BLaER1 treated with 17β-estradiol and CSF1 and Interleukin-3, amounts not matched to agents 10 nM and 100 nM (cell line): ENCODE measurements around the gene ROBO2.

Experiments
- H3K27ac ChIP-seq, 11 experiments: shearing (Covaris generic); formaldehyde crosslinking; 2 replicates each; pipeline ENCODE4 v1.8.1; 2022
- H3K27me3 ChIP-seq, 11 experiments: shearing (Covaris generic); formaldehyde crosslinking; 2 replicates each; pipeline ENCODE4 v1.8.1; 2022
- H3K36me3 ChIP-seq, 11 experiments: shearing (Covaris generic); formaldehyde crosslinking; 2 replicates each; pipeline ENCODE4 v1.8.1; 2022
- H3K4me1 ChIP-seq, 10 experiments: shearing (Covaris generic); formaldehyde crosslinking; 2 replicates each; pipeline ENCODE4 v1.8.1; 2022
- H3K4me2 ChIP-seq, 11 experiments: shearing (Covaris generic); formaldehyde crosslinking; 2 replicates each; pipeline ENCODE4 v1.8.1; 2022
- H3K4me3 ChIP-seq, 10 experiments: shearing (Covaris generic); formaldehyde crosslinking; 2 replicates each; pipeline ENCODE4 v1.8.1; 2022
- H3K9ac ChIP-seq, 11 experiments: shearing (Covaris generic); formaldehyde crosslinking; 2 replicates each; pipeline ENCODE4 v1.8.1; 2022
- H3K9me3 ChIP-seq, 11 experiments: shearing (Covaris generic); formaldehyde crosslinking; replicated peaks in 1 of 11; 2 replicates each; pipeline ENCODE4 v1.8.1; 2022
- H4K20me1 ChIP-seq, 11 experiments: shearing (Covaris generic); formaldehyde crosslinking; 2 replicates each; pipeline ENCODE4 v1.8.1; 2022
- Cebpa-rat ChIP-seq, 11 experiments: shearing (Covaris generic); IDR thresholded peaks; 2 replicates each; pipeline ENCODE4 v1.8.1; 2022

Gene ROBO2

DNA sequence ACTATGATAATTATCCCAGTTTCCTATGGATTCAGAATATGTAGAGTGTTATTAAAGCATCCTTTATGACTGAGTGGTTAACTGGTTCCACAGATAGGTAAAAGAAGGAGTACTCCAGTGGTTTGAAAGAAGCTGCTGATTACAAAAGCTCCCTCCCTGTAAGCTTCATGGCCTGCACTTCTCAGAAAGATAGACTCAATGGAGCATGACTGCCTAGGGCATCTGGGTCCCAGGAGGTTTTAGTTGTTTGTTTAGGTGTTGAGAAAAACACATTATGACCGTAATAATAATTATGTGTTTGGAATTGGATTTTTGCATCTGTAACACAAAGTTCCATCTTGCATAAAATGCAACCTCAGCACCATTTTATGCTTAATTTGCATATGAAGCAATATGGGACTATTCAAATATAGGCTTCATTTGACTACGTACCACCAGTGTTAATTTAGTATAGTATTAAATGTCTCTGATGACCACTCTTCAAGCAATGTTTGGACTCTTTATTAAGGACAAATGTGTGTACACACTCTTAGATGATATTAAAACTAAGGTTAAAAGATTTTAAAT, 121.1 kb downstream of the ROBO2 start:
- Histone ChIP-seq H3K27ac (no peak overlapping the region), H4K20me1 (no peaks in the 10 kb centered on the region), H3K4me2 (peak overlapping the region in 3 of 11 experiments; percentile 7 to 33 (median 16); a peak in 2 of 22 replicates), H3K27me3 (no peaks in the 10 kb centered on the region), H3K4me1 (peaks cover 0 to 7% (median 0%) of the 10 kb centered on the region in 10 experiments; a peak in 7 of 20 replicates), H3K36me3 (no peaks in the 10 kb centered on the region), H3K9me3 (no peaks in the 10 kb centered on the region), H3K9ac (no peak overlapping the region), H3K4me3 (no peak overlapping the region)
- TF ChIP-seq Cebpa-rat (IDR thresholded peaks at IDR 0.05): no peak

DNA sequence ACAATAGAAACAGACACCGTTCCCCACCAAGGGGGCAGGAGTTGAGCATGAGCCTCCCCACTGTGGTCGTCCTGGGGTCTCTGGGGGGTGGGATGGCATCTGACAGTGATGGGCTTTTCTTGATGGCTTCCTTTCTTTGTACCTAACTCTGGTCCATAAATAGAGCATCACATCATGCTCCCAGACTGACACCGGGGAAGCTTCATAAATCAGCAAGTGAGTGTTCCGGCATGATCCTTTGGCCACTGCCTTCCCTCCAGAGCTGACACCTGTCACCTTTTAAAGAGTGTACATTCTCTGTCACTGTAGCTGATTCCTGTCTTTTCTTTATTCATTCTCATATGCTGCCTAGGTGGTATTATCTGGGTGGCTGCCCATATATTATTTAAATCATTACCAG, 129.9 kb downstream of the ROBO2 start:
- Histone ChIP-seq H3K36me3 (no peaks in the 10 kb centered on the region), H3K4me3 (no peak overlapping the region), H3K4me1 (no peaks in the 10 kb centered on the region), H3K9ac (no peak overlapping the region), H4K20me1 (no peaks in the 10 kb centered on the region), H3K9me3 (no peaks in the 10 kb centered on the region), H3K4me2 (no peak overlapping the region), H3K27ac (no peak overlapping the region), H3K27me3 (no peaks in the 10 kb centered on the region)
- no peak for TF ChIP-seq Cebpa-rat (IDR thresholded peaks at IDR 0.05)

DNA sequence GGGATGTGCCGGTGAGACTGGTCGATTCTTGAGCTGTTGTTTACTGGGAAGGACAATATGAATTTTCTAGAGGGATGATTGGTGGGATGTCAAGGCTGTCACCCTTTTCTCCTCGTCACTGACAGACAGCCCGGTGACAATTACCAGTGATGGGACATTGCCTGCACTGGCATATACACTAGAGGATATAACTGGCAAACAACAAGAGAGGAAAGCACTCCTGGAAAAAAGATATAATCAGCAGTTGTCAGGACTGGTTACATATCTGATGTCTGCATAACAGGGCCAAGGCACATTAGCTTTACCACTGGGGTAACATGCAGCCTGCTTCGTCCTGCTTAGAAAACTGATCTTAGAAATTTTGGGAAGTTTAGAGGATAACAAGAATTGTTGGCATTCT, 131.1 kb downstream of the ROBO2 start:
- Histone ChIP-seq H3K9ac (no peak overlapping the region), H3K4me2 (no peak overlapping the region), H3K27ac (no peak overlapping the region), H3K4me1 (peaks cover 0 to 4% (median 0%) of the 10 kb centered on the region in 10 experiments; a peak in 1 of 20 replicates), H3K9me3 (no peaks in the 10 kb centered on the region), H3K4me3 (no peak overlapping the region), H3K27me3 (no peaks in the 10 kb centered on the region), H3K36me3 (no peaks in the 10 kb centered on the region), H4K20me1 (no peaks in the 10 kb centered on the region)
- no peak for TF ChIP-seq Cebpa-rat (IDR thresholded peaks at IDR 0.05)

DNA sequence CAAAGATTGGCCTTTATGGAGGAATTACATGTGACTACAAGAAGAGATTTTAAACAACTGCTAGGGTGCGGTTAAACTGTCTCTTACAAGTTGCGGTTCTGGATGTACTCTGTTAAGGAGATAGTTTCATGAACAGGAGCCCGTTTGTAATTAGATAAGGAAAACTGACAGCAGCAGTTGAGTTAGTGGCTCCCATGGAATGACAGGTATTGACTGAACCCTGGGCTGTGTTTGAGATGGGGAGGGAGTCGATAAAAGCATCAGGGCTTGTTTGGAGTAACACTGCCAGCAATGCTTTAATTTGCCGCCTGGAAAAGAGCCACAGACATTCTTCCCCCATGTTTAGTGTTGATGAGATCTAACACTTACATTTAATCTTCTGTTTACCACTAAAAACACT, 139.9 kb downstream of the ROBO2 start:
- no peaks in the 10 kb centered on the region for H3K36me3 ChIP-seq
- no peaks in the 10 kb centered on the region for H3K27me3 ChIP-seq
- H4K20me1 ChIP-seq: no peaks in the 10 kb centered on the region
- H3K4me3 ChIP-seq: no peak overlapping the region
- peak overlapping the region in 2 of 11 experiments; percentile 5 to 46; a peak in 2 of 22 replicates for H3K27ac ChIP-seq
- H3K4me2 ChIP-seq: peak overlapping the region in 2 of 11 experiments; percentile 62 to 65; a peak in 4 of 22 replicates
- H3K4me1 ChIP-seq: peaks cover 0 to 28% (median 0%) of the 10 kb centered on the region in 10 experiments; a peak in 5 of 20 replicates
- no peak for TF ChIP-seq Cebpa-rat (IDR thresholded peaks at IDR 0.05)
- H3K9me3 ChIP-seq: no peaks in the 10 kb centered on the region
- no peak overlapping the region for H3K9ac ChIP-seq

DNA sequence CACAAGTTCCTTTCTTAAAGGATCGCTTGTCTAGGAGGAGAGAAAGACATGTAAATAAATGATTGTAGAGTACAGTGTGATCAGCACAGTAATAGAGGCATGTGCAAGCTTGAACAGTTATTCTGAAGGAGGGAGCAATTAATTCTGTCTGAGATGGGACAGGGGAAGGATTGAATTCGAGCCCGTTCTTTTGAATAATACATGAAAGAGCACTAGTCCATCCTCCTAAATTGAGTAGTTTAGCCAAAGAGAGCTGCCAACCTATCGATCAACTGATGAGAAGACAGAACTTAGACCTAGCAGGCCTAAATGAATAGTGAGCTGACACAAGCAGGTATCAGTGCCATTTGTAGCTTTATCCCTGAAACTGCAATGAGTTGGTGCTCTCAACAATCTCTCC, 142.4 kb downstream of the ROBO2 start:
- no peak overlapping the region for H3K9ac ChIP-seq
- H4K20me1 ChIP-seq: no peaks in the 10 kb centered on the region
- H3K27me3 ChIP-seq: no peaks in the 10 kb centered on the region
- no peak overlapping the region for H3K4me2 ChIP-seq
- H3K9me3 ChIP-seq: no peaks in the 10 kb centered on the region; a peak in 1 of 22 replicates
- peaks cover 0 to 48% (median 0%) of the 10 kb centered on the region in 10 experiments; a peak in 7 of 20 replicates for H3K4me1 ChIP-seq
- TF ChIP-seq Cebpa-rat (IDR thresholded peaks at IDR 0.05): no peak
- H3K36me3 ChIP-seq: no peaks in the 10 kb centered on the region
- H3K27ac ChIP-seq: no peak overlapping the region
- no peak overlapping the region for H3K4me3 ChIP-seq

DNA sequence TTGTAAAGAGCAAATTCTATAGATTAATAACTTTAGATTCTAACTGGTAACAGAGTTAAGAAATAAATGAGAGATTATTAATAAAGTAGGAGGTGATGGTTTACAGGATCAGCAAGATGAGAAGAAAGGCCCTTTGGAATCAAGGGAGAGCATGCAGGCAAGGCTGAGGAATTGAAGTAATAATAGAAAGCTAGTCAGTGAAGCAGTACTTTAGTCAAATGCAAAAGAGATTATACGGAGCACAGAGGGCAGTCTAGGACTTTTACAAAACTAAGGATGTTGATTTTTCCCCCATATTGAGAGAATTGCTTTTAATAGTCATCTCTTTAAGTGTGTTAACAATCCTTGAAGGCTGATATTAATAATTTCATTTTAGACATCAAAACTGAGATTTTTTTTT, 146.4 kb downstream of the ROBO2 start:
- Histone ChIP-seq H3K27ac (peak overlapping the region in 8 of 11 experiments; percentile 1 to 81 (median 62); a peak in 11 of 22 replicates), H3K4me1 (peaks cover 0 to 61% (median 0%) of the 10 kb centered on the region in 10 experiments; a peak in 7 of 20 replicates), H3K36me3 (no peaks in the 10 kb centered on the region), H3K9me3 (no peaks in the 10 kb centered on the region; a peak in 1 of 22 replicates), H3K9ac (peak overlapping the region in 4 of 11 experiments; percentile 16 to 32 (median 29); a peak in 3 of 22 replicates), H3K4me3 (peak overlapping the region in 1 of 10 experiments; percentile 0; a peak in 1 of 20 replicates), H3K4me2 (peak overlapping the region in 7 of 11 experiments; percentile 21 to 70 (median 39); a peak in 10 of 22 replicates), H4K20me1 (no peaks in the 10 kb centered on the region), H3K27me3 (no peaks in the 10 kb centered on the region)
- no peak for TF ChIP-seq Cebpa-rat (IDR thresholded peaks at IDR 0.05)

DNA sequence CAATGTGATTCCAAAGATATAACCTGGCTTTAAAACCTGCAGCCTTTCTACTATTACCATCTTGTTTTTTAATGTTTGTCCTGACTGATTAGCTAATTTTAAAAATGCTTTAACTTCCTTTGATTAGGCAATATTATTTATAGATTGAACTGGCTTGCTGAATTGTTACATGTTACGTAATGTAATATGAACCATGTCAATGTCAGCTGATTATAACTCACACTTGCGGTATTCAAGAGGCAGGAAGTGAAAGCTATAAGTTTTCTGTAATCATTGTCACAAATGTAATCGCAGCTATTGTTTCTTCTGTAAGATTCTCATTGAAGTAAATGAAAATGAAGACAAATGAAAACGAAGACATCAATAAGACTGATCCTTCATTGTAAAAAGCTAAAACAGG, 146.8 kb downstream of the ROBO2 start:
- H3K4me1 ChIP-seq: peaks cover 0 to 64% (median 0%) of the 10 kb centered on the region in 10 experiments; a peak in 7 of 20 replicates
- peak overlapping the region in 1 of 10 experiments; percentile 0; a peak in 1 of 20 replicates for H3K4me3 ChIP-seq
- H3K9me3 ChIP-seq: no peaks in the 10 kb centered on the region; a peak in 1 of 22 replicates
- H3K27me3 ChIP-seq: no peaks in the 10 kb centered on the region
- no peaks in the 10 kb centered on the region for H3K36me3 ChIP-seq
- peak overlapping the region in 4 of 11 experiments; percentile 16 to 32 (median 29); a peak in 3 of 22 replicates for H3K9ac ChIP-seq
- H3K4me2 ChIP-seq: peak overlapping the region in 7 of 11 experiments; percentile 21 to 70 (median 39); a peak in 10 of 22 replicates
- TF ChIP-seq Cebpa-rat (IDR thresholded peaks at IDR 0.05): peak in 3 of 11 experiments; percentile 12 to 66 (median 60); a peak in 4 of 22 replicates
- H3K27ac ChIP-seq: peak overlapping the region in 6 of 11 experiments; percentile 50 to 81 (median 67); a peak in 10 of 22 replicates
- H4K20me1 ChIP-seq: no peaks in the 10 kb centered on the region

DNA sequence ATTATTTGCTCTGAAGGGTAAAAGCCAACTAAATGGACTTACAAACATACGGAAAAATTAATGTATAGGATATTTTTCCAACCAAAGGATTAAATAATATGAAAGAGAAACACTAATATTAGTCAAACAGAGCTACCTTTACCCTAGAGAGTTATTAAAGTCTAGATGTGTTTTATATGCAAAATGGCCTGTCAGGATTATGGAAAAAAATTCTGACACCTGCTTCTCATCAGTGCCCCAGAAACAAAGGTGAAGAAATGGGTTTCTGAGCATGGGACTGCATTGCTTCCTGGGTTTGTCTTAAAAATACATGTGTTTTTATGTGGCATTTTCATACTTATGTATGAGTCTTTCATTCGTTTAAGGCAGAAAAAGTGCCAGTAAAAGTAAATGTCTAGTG, 148.3 kb downstream of the ROBO2 start:
- Histone ChIP-seq H3K9ac (no peak overlapping the region), H3K36me3 (no peaks in the 10 kb centered on the region), H4K20me1 (no peaks in the 10 kb centered on the region), H3K27me3 (no peaks in the 10 kb centered on the region), H3K9me3 (no peaks in the 10 kb centered on the region; a peak in 1 of 22 replicates), H3K4me1 (peaks cover 0 to 66% (median 0%) of the 10 kb centered on the region in 10 experiments; a peak in 7 of 20 replicates), H3K27ac (peak overlapping the region in 1 of 11 experiments; percentile 81; a peak in 2 of 22 replicates), H3K4me3 (no peak overlapping the region), H3K4me2 (peak overlapping the region in 2 of 11 experiments; percentile 7 to 45; a peak in 2 of 22 replicates)
- no peak for TF ChIP-seq Cebpa-rat (IDR thresholded peaks at IDR 0.05)

DNA sequence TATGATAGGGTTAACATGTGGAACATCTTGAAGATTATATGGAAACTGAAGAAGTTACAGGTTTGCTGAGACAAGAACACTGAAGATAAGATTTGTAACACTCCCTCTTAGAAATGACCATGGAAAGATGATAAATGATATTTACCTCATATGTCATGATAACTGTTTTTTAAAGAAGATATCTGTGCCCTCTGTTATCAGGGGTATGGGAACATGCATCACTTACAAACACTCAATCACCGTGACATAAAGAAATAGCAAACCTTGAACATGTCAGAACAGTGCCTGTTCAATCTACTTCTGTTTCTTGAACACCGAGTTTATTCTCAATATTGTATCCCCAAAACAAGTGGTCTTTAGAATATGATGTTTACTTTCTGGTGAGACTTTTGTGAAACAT, 149.4 kb downstream of the ROBO2 start:
- H4K20me1 ChIP-seq: no peaks in the 10 kb centered on the region
- TF ChIP-seq Cebpa-rat (IDR thresholded peaks at IDR 0.05): no peak
- no peaks in the 10 kb centered on the region; a peak in 1 of 22 replicates for H3K9me3 ChIP-seq
- H3K36me3 ChIP-seq: no peaks in the 10 kb centered on the region
- peaks cover 0 to 64% (median 0%) of the 10 kb centered on the region in 10 experiments; a peak in 7 of 20 replicates for H3K4me1 ChIP-seq
- H3K4me2 ChIP-seq: 0 out of 22 replicates have a peak overlapping the region, but pooled peaks of 1 of the 11 experiments have one; percentile 15
- no peaks in the 10 kb centered on the region for H3K27me3 ChIP-seq
- H3K4me3 ChIP-seq: no peak overlapping the region
- no peak overlapping the region for H3K9ac ChIP-seq
- no peak overlapping the region for H3K27ac ChIP-seq
